OCI-LY3 (cell line): Measurements from ENCODE around the gene MRPS23.

Experiments used
- H2AFZ ChIP-seq: fragments of 200-600, 300-600 bp; shearing (Covaris generic); 2 replicates; pipeline ENCODE4 v1.6.0; 2014; ENCODE audit warnings: antibody characterized with exemption, low read depth, low read length
- H3K27ac ChIP-seq: fragments of 200-600, 300-600 bp; sonication (generic); 2 replicates; pipeline ENCODE4 v1.5.1; 2014; ENCODE audit warnings: mild to moderate bottlenecking, low read length, moderate library complexity, mixed read lengths
- H3K27me3 ChIP-seq: fragments of 200-600, 300-600 bp; sonication (generic); 2 replicates; pipeline ENCODE4 v1.6.1; 2014; ENCODE audit warnings: low read depth, low read length, mixed read lengths
- H3K36me3 ChIP-seq: fragments of 200-600, 300-600 bp; sonication (generic); replicated peaks from 2 replicates; pipeline ENCODE3; 2014; ENCODE audit warnings: low read depth, low read length, mixed read lengths
- H3K4me1 ChIP-seq: fragments of 300-600, 200-600 bp; sonication (generic); 2 replicates; pipeline ENCODE4 v1.6.1; 2014; ENCODE audit warnings: low read length, mixed read lengths
- H3K4me2 ChIP-seq: fragments of 200-600, 300-600 bp; sonication (generic); 2 replicates; pipeline ENCODE4 v1.6.1; 2014; ENCODE audit warnings: low read length, mixed read lengths
- H3K4me3 ChIP-seq: fragments of 300-600, 200-600 bp; sonication (generic); 2 replicates; pipeline ENCODE4 v1.5.1; 2014; ENCODE audit warnings: antibody characterized with exemption, mild to moderate bottlenecking, low read length, moderate library complexity
- H3K79me2 ChIP-seq: fragments of 300-600, 200-600 bp; shearing (Covaris generic); 2 replicates; pipeline ENCODE4 v1.6.1; 2014; ENCODE audit warnings: mild to moderate bottlenecking, low read length, mixed read lengths
- H3K9ac ChIP-seq: fragments of 300-600, 200-600 bp; shearing (Covaris generic); 2 replicates; pipeline ENCODE4 v1.6.0; 2014; ENCODE audit warnings: mild to moderate bottlenecking, low read length, moderate library complexity
- H3K9me3 ChIP-seq: fragments of 200-600, 300-600 bp; shearing (Covaris generic); 2 replicates; pipeline ENCODE4 v1.6.1; 2014; ENCODE audit warnings: low read length, mixed read lengths; ENCODE audit not compliant: insufficient read depth
- H4K20me1 ChIP-seq: fragments of 200-600, 300-600 bp; sonication (generic); 2 replicates; pipeline ENCODE4 v1.6.1; 2016; ENCODE audit warnings: low read length, mixed read lengths; ENCODE audit not compliant: insufficient read depth
- CTCF ChIP-seq: fragments of 200-600, 300-600 bp; sonication (generic); IDR thresholded peaks from 2 replicates; pipeline ENCODE4 v1.5.1; 2014; ENCODE audit warnings: antibody characterized with exemption, low read length, low read depth
- EZH2phosphoT487 ChIP-seq: fragments of 200-600 bp; shearing (Covaris generic); IDR thresholded peaks from 2 replicates; pipeline ENCODE4 v1.6.1; 2018; ENCODE audit warnings: antibody characterized with exemption, mixed run types, low read depth

MRPS23 gene

GRCh38 chr17:57866319-57866718 is 16.5 kb upstream of the MRPS23 start:
- 0 out of 2 replicates have a peak, but pooled peaks cover 1% of the 10 kb centered on the region for H3K27me3 ChIP-seq
- no peaks in the 10 kb centered on the region for H4K20me1 ChIP-seq
- H3K79me2 ChIP-seq: no peaks in the 10 kb centered on the region
- no peak for TF ChIP-seq EZH2phosphoT487
- TF ChIP-seq CTCF: no peak
- H3K36me3 ChIP-seq: no peaks in the 10 kb centered on the region
- peaks cover 21% of the 10 kb centered on the region for H3K4me1 ChIP-seq
- H2AFZ ChIP-seq: no peak overlapping the region
- H3K4me2 ChIP-seq: no peak overlapping the region
- no peak overlapping the region for H3K27ac ChIP-seq
- H3K9ac ChIP-seq: no peak overlapping the region
- no peak overlapping the region for H3K4me3 ChIP-seq
- H3K9me3 ChIP-seq: no peaks in the 10 kb centered on the region

DNA sequence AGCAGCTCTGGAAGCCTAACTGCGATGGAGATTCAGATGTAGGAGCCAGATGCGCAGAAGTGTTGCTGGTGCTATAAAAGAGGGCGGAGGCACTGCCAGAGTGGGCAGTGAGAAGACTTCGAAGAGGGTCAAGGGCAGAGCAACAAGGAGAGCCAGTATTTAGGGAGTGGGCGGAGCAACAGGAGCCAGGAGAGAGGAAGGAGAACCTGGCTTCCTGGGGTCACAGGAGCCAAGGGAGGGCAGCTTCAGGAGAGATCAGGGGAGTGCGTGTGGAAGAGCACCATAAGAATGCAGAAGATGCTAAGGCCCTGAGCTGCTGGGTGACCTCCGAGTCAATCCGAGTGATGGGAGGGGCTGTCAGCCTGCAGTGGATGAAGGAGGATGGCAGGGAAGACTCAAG is 14.4 kb upstream of the MRPS23 start:
- H3K36me3 ChIP-seq: no peaks in the 10 kb centered on the region
- peaks cover 12% of the 10 kb centered on the region for H3K27me3 ChIP-seq
- peaks cover 30% of the 10 kb centered on the region for H3K4me1 ChIP-seq
- no peaks in the 10 kb centered on the region for H4K20me1 ChIP-seq
- H3K79me2 ChIP-seq: no peaks in the 10 kb centered on the region
- TF ChIP-seq EZH2phosphoT487 (no peak), CTCF (no peak)
- no peak overlapping the region for H3K9ac ChIP-seq
- no peak overlapping the region for H3K27ac ChIP-seq
- no peak overlapping the region for H2AFZ ChIP-seq
- no peak overlapping the region for H3K4me2 ChIP-seq
- H3K9me3 ChIP-seq: no peaks in the 10 kb centered on the region
- H3K4me3 ChIP-seq: no peak overlapping the region

- Histone ChIP-seq H3K9ac (no peak overlapping the region), H3K27me3 (peaks cover 19% of the 10 kb centered on the region), H3K4me1 (peaks cover 21% of the 10 kb centered on the region)
Observed at GRCh38 chr17:57862694-57863667, 13.1 kb upstream of the MRPS23 start.

More at GRCh38 chr17:57862694-57863667, 13.1 kb upstream of the MRPS23 start:
- no peak overlapping the region for H2AFZ ChIP-seq
- H3K9me3 ChIP-seq: no peaks in the 10 kb centered on the region
- H3K79me2 ChIP-seq: no peaks in the 10 kb centered on the region
- H4K20me1 ChIP-seq: no peaks in the 10 kb centered on the region
- H3K36me3 ChIP-seq: no peaks in the 10 kb centered on the region
- no peak for TF ChIP-seq CTCF
- no peak for TF ChIP-seq EZH2phosphoT487
- H3K4me3 ChIP-seq: no peak overlapping the region
- no peak overlapping the region for H3K27ac ChIP-seq
- no peak overlapping the region for H3K4me2 ChIP-seq
